Midbrain (tissue), 1 donor: ENCODE measurements around the gene SDCCAG8.
"Not testable (repeated sequence)": the region's sequence is repeated elsewhere in the genome, so short reads cannot be mapped to it uniquely, and the experiment has no call there.

Experiments used
- DNase-seq: peaks from one replicate; lab custom pipeline; 2025; lab: John Stamatoyannopoulos, UW

Gene SDCCAG8

DNA sequence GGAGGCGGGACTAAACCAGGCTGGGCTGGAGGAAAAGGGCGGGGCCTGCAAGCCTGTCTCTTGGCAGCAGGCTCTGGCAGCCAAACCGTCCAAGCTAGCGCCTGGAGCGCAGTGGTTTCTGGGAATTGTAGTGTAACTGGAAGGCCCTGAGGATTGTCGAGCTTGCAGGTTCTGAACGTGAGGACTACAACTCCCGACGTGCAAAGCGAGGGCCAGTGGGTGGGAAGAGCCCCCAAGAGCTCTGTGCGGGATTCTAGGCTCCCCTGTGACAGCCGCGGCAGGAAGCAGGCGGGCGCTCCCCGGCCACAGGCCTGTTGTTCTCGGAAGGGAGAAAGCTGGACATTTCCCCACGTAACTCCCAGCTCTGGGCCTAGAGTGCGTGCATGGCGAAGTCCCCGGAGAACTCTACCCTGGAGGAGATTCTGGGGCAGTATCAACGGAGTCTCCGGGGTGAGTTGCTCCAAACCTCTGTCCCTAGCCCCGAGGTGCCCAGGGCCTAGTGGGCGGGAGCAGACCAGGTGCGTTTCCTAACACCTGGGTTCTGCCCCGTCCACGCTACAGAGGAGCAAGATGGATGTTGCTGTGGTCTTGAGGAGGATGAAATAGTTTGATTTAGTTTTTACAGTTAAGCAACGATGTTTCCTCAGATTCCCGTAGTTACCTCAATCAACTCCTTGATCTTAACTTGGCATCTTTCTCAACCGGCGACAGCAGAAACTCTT is at the start of gene SDCCAG8:
TSS of gene SDCCAG8 (plus strand) at position 251 of the 722 bp plus-strand sequence. CDS start at position 384, 133 bp downstream.
- DNase-seq, result peak; percentile 100

DNA sequence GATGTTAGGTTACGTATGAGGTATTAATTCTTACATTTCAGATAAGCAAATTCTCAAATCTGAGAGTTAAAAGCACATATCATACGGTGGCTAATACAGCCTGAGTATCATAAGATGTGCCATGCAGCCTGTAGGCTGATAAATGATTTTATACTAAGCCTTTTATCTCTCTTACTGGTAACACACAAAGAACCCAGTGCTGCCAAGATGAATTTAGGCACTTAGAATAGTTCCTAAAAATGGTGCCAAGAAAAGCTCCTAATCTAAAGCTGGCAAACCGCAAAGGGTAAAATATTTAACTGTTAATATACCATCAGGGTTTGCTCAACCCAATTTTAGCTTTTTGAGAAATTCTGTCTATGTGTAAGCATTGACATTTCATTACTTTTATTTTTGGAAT is 43.9 kb upstream of the SDCCAG8 start:
- not testable (repeated sequence) for DNase-seq

DNA sequence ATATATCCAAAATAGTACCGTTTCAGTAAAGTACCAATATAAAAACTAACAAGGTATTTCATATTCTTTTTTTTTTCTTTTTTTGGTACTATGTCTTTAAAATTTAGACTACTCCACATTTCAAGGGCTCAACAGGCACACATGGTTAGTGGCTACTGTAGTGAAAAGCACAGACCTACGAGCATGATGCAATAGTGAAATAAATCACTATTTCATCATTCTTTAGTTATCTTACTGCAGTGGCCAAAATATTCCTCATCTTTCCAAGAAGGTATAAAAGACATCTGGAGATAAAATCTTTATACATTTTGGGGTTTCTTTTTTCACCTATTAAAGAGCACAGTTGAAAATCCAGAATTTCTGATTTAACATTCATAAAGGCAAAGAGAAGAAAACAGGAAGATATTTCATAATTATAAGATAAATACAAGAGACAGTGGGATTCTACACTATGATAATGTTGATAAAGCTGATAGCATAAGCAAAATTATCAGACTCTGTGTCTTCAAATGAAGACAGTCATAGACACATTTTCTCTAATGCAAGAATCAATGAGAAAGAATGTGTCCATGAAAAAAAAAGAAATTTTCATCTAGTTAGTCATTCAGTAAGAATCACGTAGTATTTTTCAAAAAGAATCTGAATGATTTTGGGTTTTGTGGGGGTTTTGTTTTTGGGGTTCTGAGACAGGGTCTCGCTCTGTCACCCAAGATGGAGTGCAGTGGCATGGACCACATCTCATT is 42.6 kb upstream of the SDCCAG8 start:
- no peak for DNase-seq

DNA sequence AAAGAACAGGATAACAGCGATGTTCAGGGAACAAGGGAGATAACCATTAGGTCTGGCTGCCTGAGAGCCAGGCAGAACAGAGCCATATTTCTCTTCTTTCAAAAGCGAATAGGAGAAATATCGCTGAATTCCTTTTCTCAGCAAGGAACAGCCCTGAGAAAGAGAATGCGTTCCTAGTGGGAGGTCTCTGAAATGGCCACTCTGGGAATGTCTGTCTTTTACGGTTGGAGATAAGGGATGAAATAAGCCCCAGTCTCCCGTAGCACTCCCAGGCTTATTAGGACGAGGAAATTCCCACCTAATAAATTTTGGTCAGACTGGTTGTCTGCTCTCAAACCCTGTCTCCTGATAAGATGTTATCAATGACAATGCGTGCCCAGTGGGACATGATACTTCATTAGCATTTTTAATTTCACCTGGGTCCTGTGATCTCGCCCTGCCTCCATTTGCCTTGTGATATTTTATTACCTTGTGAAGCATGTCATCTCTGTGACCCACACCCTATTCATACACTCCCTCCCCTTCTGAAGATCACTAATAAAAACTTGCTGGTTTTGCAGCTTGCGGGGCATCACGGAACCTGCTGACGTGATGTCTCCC is 40.5 kb upstream of the SDCCAG8 start:
- DNase-seq, result not testable (repeated sequence)

DNA sequence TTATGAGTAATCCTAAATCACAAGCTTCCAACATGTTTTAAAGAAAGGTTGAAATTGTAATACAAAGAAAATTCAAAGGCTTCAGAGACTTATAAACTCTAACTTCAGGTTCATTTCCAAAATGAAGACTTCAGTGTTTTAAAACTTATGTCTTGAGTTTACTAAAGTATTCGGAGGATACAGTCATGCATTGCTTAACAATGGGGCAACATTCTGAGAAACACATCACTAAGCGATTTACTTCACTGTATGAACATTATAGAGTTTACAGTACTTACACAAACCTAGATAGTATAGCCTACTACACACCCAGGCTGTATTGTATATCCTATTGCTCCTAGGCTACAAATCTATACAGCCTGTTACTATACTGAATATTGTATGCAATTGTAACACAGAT is 39.1 kb upstream of the SDCCAG8 start:
- DNase-seq, result no peak

DNA sequence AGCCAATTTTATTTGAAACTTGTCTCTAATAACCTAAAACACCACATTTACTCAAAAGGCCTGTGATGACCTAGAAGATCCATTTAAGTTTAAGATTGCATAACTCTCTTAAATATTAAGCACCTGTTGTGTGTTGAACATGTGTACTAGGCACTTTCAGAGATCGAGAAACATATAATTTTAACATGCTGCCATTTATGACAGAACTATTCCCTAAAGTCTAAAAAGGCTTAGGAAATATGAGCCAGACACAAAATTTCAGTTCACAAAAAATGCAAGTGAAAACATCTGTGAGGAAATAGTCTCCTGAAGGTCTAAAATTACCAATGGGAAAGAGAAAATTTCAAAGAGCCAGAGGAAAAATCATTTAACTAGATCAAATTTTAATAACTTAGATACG is 38.5 kb upstream of the SDCCAG8 start:
- no peak for DNase-seq

DNA sequence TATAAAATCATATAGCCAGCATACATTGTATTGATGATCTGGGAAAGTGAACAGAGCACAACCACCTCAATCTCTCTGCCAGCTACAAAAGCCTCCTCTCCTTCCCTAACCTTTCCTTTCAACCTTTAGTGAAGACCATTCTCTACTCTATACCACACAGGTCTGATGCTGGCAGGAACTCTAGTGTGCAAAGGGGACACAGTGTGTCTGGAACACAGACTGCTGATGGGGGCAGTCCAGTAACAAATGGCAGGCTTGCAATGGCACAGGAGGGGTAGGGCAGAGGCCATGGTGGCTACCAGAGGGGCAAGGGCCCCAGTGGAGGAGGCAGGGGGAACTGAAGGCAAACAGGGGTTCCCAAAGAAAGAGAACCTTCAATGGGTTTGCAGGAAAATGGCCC is 37.8 kb upstream of the SDCCAG8 start:
- DNase-seq, result no peak

DNA sequence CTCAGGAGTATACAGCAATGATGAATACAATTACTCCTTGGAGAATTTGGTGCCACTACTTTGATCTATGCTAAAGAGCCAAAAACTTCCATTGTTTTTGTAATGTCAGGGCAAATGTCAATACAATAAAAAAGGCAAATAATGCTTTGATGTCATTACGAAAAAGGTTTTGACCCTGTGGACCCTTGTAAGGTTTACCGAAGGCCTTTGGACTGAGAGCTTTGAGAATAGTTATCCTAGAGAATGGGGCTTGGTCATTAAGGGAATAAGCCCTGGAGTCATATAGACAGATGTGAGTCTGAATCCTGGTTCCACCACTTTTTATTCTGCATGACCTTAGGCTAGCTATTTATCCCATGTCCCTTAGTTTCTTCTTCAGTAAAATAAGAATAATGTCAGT is 28.2 kb upstream of the SDCCAG8 start:
- no peak for DNase-seq

DNA sequence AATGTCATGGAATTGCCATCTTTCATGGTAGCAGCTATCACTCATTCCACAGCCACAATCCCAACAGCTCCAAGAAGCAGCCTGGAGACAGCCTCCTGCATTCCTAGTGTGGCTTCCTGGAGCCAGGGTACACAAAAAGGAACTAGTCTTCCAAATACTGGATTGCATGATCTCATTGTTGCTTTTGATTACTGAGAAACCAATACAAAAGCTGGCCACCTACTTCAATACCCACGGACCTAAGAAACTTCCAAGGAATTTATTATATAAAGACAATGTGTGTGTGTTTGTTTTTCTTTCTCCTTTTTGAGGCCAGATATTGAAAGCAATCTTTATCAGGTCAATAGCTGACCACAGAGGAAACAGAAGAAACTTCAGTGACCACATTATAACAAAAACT is 26.3 kb upstream of the SDCCAG8 start:
- DNase-seq, result no peak

DNA sequence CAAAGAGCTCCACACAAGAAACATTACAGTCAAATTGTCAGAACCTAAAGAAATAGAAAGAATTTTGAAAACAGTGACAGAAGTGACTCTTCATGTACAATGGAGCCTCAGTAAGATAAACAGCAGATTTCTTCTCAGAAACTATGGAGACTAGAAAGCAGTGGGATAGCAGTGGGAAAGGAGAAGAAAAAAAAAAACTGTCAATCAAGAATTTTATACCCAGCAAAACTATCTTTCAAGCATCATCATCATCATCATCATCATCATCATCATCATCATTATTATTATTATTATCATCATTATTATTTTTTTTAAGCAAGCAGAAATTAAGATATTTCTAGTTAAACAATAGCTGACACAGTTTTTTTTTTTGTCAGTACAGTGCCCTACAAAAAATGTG is 24.9 kb upstream of the SDCCAG8 start:
- DNase-seq, result no peak

DNA sequence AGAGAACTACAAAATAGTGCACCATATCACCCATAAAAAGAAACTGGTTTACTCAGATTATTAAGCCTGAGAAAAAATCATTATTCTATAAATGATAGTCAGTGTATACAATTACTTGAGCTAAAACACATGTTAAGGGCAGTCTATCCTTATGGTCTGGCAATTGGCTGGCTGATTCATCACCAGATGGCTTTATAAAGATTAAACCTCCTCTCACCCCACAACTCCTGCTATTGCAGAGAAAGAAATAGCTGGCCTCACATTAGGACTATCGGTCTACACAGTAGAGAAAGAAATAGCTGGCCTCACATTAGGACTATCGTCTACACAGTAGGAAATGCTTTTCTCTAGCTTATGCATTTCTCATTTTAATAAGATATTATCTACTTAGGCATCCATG is 21.9 kb upstream of the SDCCAG8 start:
- DNase-seq, result no peak

DNA sequence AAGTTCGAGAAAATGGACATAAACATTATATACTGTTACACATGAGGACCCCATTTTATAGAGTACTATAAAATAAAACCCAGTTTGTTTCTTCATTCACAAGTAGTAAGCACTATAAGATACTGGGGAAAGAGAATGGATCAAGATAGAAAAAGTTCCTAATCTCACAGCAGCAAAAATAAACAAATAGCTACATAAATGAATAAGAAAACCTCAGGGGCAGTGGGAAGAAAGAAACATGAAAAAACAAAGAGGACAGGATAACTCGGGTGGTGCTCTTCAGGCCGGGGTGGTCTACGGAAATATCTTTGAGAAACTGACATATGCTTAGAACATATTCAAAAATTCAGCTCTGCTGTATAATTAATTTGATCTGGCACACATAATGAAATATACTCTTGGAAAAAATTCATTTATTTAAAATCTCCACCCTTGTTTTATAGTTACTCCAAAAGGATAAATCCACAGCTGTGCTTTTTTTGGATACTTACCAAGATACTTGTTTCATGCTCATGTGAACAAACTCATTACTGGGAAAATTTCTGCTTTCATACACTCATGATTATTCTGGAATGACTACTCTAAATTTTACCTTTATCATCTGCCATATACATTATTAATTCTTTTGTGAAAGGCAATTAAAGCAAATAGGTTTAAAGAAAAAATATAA is 20.7 kb upstream of the SDCCAG8 start:
- DNase-seq, result no peak

DNA sequence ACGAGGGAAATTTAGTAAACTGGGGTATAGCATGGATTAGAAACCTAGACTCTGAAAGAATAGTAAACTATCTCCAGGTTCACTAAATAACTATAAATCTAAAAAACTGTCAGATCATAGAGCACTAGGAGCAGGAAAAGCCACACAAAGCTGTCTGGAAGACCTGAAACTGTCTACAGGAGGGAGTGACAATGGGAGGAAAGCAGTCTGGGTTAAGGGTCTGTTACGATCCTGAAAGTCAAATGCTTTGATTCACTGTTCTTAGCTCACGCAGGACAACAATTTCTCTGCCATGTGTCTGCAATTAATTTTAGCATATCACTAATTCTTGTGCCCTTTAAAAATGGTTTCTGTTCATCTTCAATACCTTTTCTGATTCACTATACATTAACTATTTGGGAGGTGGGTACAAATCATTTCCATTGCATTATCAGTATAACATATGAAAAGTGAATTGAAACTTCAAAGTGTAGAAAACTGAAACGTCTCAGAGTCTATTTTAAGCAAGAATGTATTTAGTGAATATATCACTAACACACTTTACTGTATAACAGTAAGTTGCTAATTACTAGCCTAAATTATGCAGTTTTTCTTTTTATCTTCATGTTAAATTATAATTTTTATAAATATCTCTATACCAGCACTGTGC is 19.1 kb upstream of the SDCCAG8 start:
- DNase-seq, result no peak

DNA sequence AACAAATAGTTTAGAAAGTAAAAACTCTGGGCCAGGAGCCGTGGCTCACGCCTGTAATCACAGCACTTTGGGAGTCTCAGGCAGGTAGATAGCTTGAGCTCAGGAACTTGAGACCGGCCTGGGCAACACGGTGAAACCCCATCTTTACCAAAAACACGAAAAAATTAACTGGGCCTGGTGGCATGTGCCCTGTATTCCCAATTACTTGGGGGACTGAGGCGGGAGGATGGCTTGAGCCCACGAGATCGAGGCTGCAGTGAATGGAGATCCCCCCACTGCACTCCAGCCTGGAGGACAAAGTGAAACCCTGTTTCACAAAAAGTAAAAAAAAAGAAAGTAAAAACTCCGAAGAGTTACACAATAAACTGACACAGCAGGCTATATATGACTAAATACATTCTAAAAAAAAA is 11.4 kb upstream of the SDCCAG8 start:
- DNase-seq, result no peak

DNA sequence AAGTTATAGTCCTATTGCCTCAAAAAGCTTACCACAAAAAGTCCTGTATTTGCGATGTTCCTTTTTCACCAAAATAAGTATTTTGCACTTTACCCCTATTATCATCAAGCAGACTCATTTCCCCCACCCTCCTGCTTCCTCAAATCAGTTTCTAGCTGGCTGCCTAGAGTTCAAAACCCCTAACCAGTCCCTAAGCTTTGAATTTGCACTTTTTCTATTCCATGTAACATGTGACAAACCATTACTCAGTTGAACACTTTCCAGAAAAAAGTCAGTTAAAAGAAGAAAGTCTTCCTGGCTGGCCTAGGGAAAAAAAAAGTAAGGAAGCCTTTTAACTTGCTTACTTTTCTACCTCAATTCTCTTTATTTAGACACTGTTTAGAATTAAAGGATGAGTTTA is 8.9 kb upstream of the SDCCAG8 start:
- DNase-seq, result no peak

DNA sequence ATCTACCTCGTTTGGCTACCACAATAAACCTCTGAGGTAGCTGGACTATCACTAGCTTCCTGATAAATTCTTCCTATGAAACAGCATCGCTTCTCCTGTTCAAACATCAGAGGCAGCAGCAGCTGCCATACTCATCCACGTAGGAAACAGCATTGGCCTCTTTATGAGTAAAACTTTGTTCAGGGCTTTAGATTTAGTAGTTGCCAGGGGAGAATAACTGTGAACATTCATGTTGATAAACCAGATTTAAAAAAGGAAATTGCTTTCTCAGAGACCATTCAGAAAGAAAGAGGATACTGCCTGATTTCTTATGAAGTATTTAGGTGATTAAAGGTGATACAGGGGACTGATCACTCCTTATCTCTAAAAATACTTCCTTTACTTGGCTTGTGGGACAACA is 7.9 kb upstream of the SDCCAG8 start:
- no peak for DNase-seq

DNA sequence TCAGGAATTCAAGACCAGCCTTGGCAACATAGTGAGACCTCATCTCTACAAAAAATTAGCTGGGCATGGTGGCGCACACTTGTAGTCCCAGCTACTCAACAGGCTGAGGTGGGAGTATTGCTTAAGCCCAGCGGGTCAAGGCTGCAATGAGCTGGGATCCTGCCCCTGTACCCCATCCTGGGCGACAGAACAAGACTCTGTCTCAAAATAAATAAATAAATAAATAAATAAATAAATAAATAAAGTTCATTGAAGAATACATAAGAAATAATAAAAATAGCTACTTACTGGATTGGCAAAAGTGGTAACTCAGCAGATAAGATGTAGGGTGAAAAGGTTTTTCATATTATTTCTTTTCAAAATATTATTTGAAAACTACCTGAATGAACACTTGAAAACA is 6.6 kb upstream of the SDCCAG8 start:
- DNase-seq, result no peak

DNA sequence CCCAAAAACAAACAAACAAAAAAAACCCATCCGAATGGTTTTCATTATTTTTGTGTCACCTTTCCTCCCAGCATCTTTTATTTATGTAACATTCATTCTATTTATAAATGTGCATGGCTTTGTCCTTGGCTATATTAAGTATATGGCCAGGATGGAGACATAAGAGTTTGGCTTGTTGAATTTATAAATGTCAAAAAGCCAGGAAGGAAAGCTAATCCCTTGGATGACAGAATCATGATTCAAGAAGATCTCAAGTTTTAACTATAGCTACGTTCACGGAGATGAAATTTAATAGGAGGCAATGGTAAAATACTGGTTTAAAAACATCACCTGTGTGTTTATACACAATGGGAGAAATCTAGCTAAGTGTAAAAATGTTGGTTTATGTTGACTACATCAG is 5.7 kb upstream of the SDCCAG8 start:
- DNase-seq, result no peak

DNA sequence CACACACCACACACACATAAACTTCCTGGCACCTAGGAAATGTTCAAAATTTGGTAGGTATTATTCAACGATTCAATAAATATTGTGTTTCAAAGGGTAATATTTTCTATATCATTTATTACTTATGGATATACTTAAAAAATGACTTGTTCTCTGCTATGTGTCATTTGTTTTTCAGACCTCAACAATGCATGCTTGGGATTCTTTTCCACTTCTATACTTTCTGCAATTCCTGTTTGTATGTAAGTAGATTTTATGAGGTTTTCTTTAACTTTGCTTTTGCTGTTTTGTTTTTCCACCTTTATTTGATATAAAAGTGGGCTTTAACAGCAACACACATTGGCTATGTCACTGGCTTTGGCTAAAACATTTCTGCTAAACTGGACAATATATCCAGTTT is 4.3 kb upstream of the SDCCAG8 start:
- DNase-seq, result no peak

DNA sequence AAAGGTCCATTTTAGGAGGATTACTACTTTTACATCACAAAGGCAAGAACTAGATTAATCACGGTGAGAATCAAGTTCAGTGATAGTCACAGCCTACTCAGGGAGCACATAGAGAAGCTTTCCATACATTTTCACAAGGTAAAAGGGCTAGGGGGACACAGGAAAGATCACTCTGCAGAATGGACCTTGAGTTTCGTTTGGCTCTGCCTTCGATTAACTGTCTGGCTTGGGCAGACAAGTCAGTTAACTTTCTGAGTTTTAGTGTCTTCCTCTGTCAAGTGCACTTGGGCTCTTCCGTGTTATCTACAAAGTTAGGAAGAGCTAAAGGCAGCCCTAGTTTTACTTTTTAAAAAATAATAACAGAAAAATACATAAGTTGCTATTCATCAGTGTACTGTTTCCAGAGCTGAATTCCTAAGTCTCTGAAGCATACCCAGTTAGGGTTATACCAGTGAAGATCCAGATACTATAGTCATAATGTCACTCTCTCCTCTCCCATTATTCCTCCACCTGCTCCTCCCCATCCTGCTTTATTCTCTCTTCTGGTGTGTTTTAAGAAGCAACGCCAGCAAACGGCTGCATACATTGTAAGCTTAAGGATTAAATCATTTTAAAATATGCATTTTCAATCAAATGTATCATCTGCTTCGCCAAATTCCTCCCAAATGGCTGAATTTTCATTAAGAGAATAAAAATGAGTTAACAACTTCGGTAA is 2.5 kb upstream of the SDCCAG8 start:
- peak; percentile 30 for DNase-seq

DNA sequence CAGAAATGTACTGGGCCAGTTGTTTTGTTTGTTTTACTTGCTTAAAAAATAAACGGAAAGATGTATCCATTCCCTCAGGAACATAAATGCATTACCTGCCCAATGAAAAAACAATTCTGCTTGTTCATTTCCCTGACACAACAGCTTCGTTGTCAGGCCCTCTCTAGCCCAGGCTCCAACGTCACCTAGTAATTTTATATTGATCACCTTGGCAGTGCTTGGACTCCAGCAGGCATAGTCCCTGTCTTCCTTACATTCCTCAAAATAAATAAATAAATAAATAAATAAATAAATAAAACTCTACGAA is 2.0 kb upstream of the SDCCAG8 start:
- DNase-seq, result peak; percentile 41
